ENCODE results near the gene AKT3. TPM values are rescaled to one million over a fixed set of nuclear protein-coding genes. Genes with fewer than 3 reads are reported as not detected.

Gene AKT3
- polyA plus RNA-seq, 1 donor (not counting 4 experiments of a cell fraction or from before 2014, with no cell fraction given) = 2.9 TPM

- Histone ChIP-seq H3K9ac (ENCODE audit: control insufficient read depth, extremely low read depth, insufficient read depth, low read length) (no peak overlapping the region), H2AFZ (ENCODE audit: control insufficient read depth, low read length) (no peak overlapping the region), H4K20me1 (ENCODE audit: control insufficient read depth, extremely low read depth, insufficient read depth, low read length) (no peaks in the 10 kb centered on the region), H3K79me2 (ENCODE audit: control insufficient read depth, insufficient read depth, low read length) (no peaks in the 10 kb centered on the region), H3K27me3 (ENCODE audit: control insufficient read depth, extremely low read depth, insufficient read depth, low read length) (no peaks in the 10 kb centered on the region), H3K4me3 (ENCODE audit: control insufficient read depth in 2 of 3, extremely low read depth in 1 of 3, insufficient read depth in 2 of 3, low read depth in 1 of 3, low read length in 3 of 3) (no peak overlapping the region), H3K9me3 (ENCODE audit: control insufficient read depth, low read depth, low read length) (no peaks in the 10 kb centered on the region), H3K4me2 (ENCODE audit: control insufficient read depth, extremely low read depth, insufficient read depth, low read depth, low read length) (no peak overlapping the region), H3K36me3 (ENCODE audit: control insufficient read depth in 2 of 2, extremely low read depth in 1 of 2, insufficient read depth in 2 of 2, low read length in 2 of 2) (peaks cover 4 to 5% of the 10 kb centered on the region in 2 experiments), H3K27ac (ENCODE audit: control insufficient read depth, insufficient read depth, low read length) (no peak overlapping the region), H3K4me1 (ENCODE audit: control insufficient read depth, extremely low read depth, insufficient read depth, low read length) (peaks cover 6% of the 10 kb centered on the region), H3K9me1 (ENCODE audit: control insufficient read depth, extremely low read depth, insufficient read depth, low read length) (no peaks in the 10 kb centered on the region)
- FAIRE-seq = no peak
- TF ChIP-seq CTCF (optimal IDR thresholded peaks at IDR 0.05 in 1 of 3, IDR thresholded peaks at IDR 0.05 in 1 of 3, conservative IDR thresholded peaks at IDR 0.05 in 1 of 3; ENCODE audit: extremely low read depth in 1 of 3, insufficient read depth in 2 of 3, low read length in 3 of 3) = no peak
- no peak for TF ChIP-seq EZH2 (IDR thresholded peaks at IDR 0.05; ENCODE audit: low read length)
- DNase-seq (ENCODE audit: low read depth, low spot score) = no peak
- dilution Hi-C loops (cut with MboI; ENCODE audit: extremely low pct_ligation_motif_present, low sequenced_read_pairs) = no loop called here
These were observed 392.6 kb downstream of the AKT3 start for GRCh38 chr1:243457363-243457982.

GRCh38 chr1:243455760-243456651 is 394.0 kb downstream of the AKT3 start:
- H3K4me2 ChIP-seq (ENCODE audit: control insufficient read depth, extremely low read depth, insufficient read depth, low read depth, low read length) = no peak overlapping the region
- H3K27me3 ChIP-seq (ENCODE audit: control insufficient read depth, extremely low read depth, insufficient read depth, low read length) = no peaks in the 10 kb centered on the region
- H4K20me1 ChIP-seq (ENCODE audit: control insufficient read depth, extremely low read depth, insufficient read depth, low read length) = no peaks in the 10 kb centered on the region
- H2AFZ ChIP-seq (ENCODE audit: control insufficient read depth, low read length) = no peak overlapping the region
- FAIRE-seq = no peak
- H3K4me1 ChIP-seq (ENCODE audit: control insufficient read depth, extremely low read depth, insufficient read depth, low read length) = peaks cover 6% of the 10 kb centered on the region
- no peaks in the 10 kb centered on the region for H3K9me1 ChIP-seq (ENCODE audit: control insufficient read depth, extremely low read depth, insufficient read depth, low read length)
- DNase-seq (ENCODE audit: low read depth, low spot score) = no peak
- peaks cover 0 to 2% of the 10 kb centered on the region in 2 experiments for H3K36me3 ChIP-seq (ENCODE audit: control insufficient read depth in 2 of 2, extremely low read depth in 1 of 2, insufficient read depth in 2 of 2, low read length in 2 of 2)
- H3K9ac ChIP-seq (ENCODE audit: control insufficient read depth, extremely low read depth, insufficient read depth, low read length) = no peak overlapping the region
- no peaks in the 10 kb centered on the region for H3K79me2 ChIP-seq (ENCODE audit: control insufficient read depth, insufficient read depth, low read length)
- no peak overlapping the region for H3K4me3 ChIP-seq (ENCODE audit: control insufficient read depth in 2 of 3, extremely low read depth in 1 of 3, insufficient read depth in 2 of 3, low read depth in 1 of 3, low read length in 3 of 3)
- H3K27ac ChIP-seq (ENCODE audit: control insufficient read depth, insufficient read depth, low read length) = no peak overlapping the region
- TF ChIP-seq EZH2 (IDR thresholded peaks at IDR 0.05; ENCODE audit: low read length) = no peak
- TF ChIP-seq CTCF (optimal IDR thresholded peaks at IDR 0.05 in 1 of 3, IDR thresholded peaks at IDR 0.05 in 1 of 3, conservative IDR thresholded peaks at IDR 0.05 in 1 of 3; ENCODE audit: extremely low read depth in 1 of 3, insufficient read depth in 2 of 3, low read length in 3 of 3) = no peak
- H3K9me3 ChIP-seq (ENCODE audit: control insufficient read depth, low read depth, low read length) = no peaks in the 10 kb centered on the region
- dilution Hi-C loops (cut with MboI; ENCODE audit: extremely low pct_ligation_motif_present, low sequenced_read_pairs) = no loop called here
